CD4-positive, alpha-beta T cell treated with Interleukin-6 for 4 hours (primary cell): ENCODE data around the gene SREK1IP1.

Source experiments
- DNase-seq: peaks from one replicate; pipeline ENCODE4 v3.0.0-alpha.2; 2020; ENCODE audit warnings: mixed read lengths

The SREK1IP1 gene

DNA sequence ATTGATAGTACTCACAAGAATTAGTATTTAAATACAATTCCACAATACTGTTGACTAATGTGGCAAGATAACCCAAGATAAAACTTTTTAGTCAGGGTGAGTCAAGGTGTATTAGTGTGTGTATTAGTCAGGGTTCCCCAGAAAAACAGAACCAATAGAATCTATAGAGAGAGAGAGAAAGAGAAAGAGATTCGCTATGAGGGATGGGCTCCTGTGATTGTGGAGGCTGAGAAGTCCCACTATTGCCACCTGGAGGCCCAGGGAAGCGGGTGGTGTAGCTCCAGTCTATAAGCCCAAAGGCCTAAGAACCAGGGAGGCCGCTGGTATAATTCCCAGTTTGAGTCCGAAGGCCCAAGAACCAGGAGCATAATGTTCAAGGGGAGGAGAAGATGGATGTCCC lies 88.2 kb downstream of the SREK1IP1 start:
- no peak for DNase-seq

DNA sequence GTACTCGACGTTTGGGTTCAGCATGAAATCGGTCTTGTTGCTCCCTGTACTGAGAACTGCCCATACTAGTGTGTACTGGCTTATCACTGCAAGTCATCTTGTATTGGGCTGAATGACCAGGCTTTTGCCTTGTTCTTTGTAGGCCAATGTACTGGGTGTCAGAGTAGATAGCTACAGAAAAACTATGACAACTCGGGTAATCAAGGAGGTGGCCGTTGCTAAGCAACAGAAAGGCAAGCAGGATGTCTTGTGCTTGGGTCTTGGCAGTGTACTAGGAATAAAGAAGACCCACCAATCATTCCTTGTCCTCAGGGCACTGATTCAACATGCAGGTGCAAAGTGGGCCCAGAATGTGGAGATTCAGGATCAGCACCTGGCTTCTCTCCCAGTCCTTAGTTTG lies 90.1 kb downstream of the SREK1IP1 start:
- DNase-seq, result no peak

DNA sequence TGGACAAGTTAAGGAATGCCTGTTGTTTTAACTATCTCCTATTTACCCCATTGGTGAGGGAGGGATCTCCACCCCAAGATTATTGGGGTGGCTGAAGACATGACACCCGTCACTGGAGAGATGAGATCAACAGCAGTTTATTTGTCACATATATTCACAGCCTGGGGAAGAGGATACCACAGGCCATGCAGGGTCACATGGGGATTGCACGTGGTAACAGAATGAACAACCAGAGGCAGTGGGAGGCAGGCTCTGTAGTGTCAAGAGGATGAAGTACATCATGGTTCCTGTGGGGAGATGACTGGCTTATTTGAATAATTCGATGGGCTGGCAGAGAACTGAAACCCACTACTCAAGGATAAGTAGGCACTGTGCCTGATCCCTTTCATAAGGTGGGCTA lies 96.8 kb downstream of the SREK1IP1 start:
- DNase-seq, result no peak

DNA sequence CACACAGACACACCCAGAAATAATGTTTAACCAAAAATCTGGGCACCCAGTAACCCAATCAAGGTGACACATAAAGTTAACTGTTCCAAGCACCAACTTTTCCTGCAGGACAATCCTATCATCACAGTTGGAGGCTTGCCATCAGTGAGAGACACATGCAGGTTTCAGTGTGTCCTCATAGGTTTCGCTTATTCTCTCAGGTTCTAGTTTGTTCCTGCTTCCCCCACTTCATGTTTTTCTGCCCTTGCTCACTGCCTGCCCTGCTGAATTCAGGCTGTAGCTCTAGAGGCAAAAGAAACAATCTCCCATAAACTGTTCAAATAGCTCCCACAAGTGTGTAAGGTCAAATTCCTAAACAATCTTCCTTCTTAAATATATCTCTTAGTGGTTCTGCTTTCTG lies 98.2 kb downstream of the SREK1IP1 start:
- no peak for DNase-seq
